Activated CD4-positive, alpha-beta T cell treated with anti-CD3 and anti-CD28 coated beads, Interleukin-2, amount 10 ng/mL, durations not matched to agents 7 days and 5 days (primary cell): ENCODE results near the gene LTK. TPM values are rescaled to one million over a fixed set of nuclear protein-coding genes. Genes with fewer than 3 reads are reported as not detected.

ENCODE experiments used
- CTCF ChIA-PET: fragments of 350-600 bp; sonication (Branson Sonifier 250); formaldehyde crosslinking; loops from one replicate; lab custom pipeline; 2021; ENCODE audit warnings: antibody characterized with exemption; lab: Charles Lee
- POLR2A ChIA-PET: fragments of 350-600 bp; sonication (Branson Sonifier 250); formaldehyde crosslinking; loops from one replicate; lab custom pipeline; 2021; ENCODE audit warnings: antibody characterized with exemption; lab: Charles Lee
- DNase-seq: peaks from one replicate; pipeline ENCODE4 v3.0.0-alpha.2; 2020
- H3K27ac Mint-ChIP-seq: one replicate; pipeline ENCODE4 v1.8.0; 2021; ENCODE audit warnings: mild to moderate bottlenecking, moderate library complexity, mixed read lengths
- H3K27me3 Mint-ChIP-seq: one replicate; pipeline ENCODE4 v1.8.0; 2021; ENCODE audit warnings: mixed read lengths
- H3K36me3 Mint-ChIP-seq: one replicate; pipeline ENCODE4 v1.8.0; 2021; ENCODE audit warnings: low read depth, mixed read lengths
- H3K4me1 Mint-ChIP-seq: one replicate; pipeline ENCODE4 v1.8.0; 2021; ENCODE audit warnings: mixed read lengths
- H3K4me3 Mint-ChIP-seq: one replicate; pipeline ENCODE4 v1.8.0; 2021; ENCODE audit warnings: mild to moderate bottlenecking, moderate library complexity, mixed read lengths
- H3K9me3 Mint-ChIP-seq: one replicate; pipeline ENCODE4 v1.8.0; 2021; ENCODE audit warnings: mixed read lengths
- total RNA-seq, 2 experiments: library from RNA; stranded (reverse); gene quantifications; one replicate each; pipeline ENCODE4 v1.2.3, GENCODE V29; 2021

The LTK gene
- total RNA-seq, 2 experiments from 2014 or later: 0.87 to 1.1 TPM

DNA sequence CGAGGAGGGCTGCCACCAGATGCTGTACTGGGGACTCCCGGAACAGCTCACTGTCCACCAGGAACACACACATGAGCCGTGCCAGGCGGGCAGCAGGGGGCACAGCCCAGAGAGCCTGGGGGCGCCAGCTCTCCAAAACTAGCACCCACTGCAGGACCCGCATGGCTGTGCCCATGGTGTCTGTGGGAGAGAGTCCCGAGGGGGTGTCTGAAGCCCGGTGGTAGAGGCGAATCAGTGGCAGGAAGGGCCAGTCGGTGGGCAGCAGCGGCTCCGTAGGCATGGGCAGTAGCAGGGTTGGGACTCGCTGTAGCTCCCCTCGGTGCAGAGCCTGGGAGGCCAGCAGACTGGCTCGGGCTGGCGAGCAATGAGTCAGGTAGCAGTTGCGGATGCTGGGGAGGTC lies 7.0 kb upstream of the LTK start:
- no peaks in the 10 kb centered on the region for H3K4me1 Mint-ChIP-seq
- H3K27ac Mint-ChIP-seq: no peak overlapping the region
- ChIA-PET CTCF (no interaction called here), POLR2A (no interaction called here)
- no peaks in the 10 kb centered on the region for H3K9me3 Mint-ChIP-seq
- peaks cover 3% of the 10 kb centered on the region for H3K36me3 Mint-ChIP-seq
- no peaks in the 10 kb centered on the region for H3K27me3 Mint-ChIP-seq
- H3K4me3 Mint-ChIP-seq: no peak overlapping the region
- DNase-seq: no peak

DNA sequence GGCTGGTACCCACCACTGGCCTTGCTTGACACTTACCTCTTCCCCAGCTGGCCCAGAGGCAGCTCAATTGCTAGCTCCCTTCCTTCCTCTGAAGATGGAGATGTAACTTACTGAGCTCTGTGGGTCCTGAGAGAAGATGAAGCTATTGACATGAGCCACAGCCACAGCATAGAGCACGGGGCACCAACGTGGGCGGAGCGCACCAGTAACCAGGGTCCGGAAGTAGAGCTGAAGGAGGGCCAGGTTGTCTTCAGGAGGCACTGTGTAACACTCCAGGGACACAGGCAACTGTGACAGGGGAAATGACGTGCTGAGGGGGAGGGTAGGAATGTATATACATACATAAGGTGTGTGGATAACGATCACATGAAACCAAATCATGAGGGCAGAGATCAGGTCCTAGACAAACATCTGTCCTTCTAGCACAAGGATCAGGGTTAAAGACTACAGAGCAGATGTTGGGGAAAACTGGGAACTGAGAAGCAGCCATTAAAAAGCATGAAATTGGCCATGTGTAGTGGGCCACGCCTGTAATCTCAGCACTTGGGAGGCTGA lies 4.3 kb upstream of the LTK start:
- no peak overlapping the region for H3K4me3 Mint-ChIP-seq
- ChIA-PET POLR2A (no interaction called here), CTCF (interaction anchor here (0.5 to 1.4 kb wide), 2 partner anchors 17 to 651 kb away, joined by 3 to 4 read pairs; no protein-coding TSS in a partner anchor)
- no peak for DNase-seq
- H3K27ac Mint-ChIP-seq: no peak overlapping the region
- peaks cover 8% of the 10 kb centered on the region for H3K27me3 Mint-ChIP-seq
- no peaks in the 10 kb centered on the region for H3K9me3 Mint-ChIP-seq
- H3K4me1 Mint-ChIP-seq: peaks cover 22% of the 10 kb centered on the region
- H3K36me3 Mint-ChIP-seq: peaks cover 3% of the 10 kb centered on the region

DNA sequence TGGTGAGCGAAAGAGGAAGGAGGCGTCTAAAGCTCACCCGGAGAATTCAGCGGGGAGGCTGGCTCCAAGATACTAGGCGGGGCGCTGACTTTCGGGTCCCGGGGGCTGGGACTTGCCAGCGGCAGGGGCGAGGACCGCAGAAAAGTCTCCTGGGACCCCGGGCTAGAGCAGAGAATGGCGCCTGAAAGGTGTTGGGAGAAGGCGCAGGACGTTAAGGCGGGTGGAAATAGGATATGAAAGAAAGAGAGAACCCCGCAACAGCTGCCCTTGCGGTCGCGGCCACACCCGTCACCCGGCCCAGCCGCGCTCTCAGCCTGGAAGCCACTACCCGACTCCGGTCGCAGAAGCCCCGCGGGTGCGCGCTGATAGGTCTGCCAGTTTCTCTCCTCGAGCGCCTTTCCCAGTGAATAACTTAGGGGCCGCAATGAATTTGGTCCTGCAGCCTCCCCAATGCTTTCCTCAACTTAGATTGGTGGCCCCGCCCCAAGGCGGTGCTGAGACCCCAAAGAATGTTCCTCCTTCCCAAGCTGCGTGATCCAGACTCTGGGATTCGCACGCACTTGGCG lies 604 bp downstream of the LTK start:
- H3K4me1 Mint-ChIP-seq: peaks cover 33% of the 10 kb centered on the region
- peaks cover 35% of the 10 kb centered on the region for H3K27me3 Mint-ChIP-seq
- peak overlapping the region; percentile 48 for H3K4me3 Mint-ChIP-seq
- peak; percentile 46 for DNase-seq
- peaks cover 3% of the 10 kb centered on the region for H3K36me3 Mint-ChIP-seq
- CTCF ChIA-PET: interaction anchor here (0.9 kb wide), 1 partner anchor 18 kb away, joined by 3 read pairs; no protein-coding TSS in a partner anchor
- no peaks in the 10 kb centered on the region for H3K9me3 Mint-ChIP-seq
- POLR2A ChIA-PET: no interaction called here
- peak overlapping the region; percentile 60 for H3K27ac Mint-ChIP-seq

DNA sequence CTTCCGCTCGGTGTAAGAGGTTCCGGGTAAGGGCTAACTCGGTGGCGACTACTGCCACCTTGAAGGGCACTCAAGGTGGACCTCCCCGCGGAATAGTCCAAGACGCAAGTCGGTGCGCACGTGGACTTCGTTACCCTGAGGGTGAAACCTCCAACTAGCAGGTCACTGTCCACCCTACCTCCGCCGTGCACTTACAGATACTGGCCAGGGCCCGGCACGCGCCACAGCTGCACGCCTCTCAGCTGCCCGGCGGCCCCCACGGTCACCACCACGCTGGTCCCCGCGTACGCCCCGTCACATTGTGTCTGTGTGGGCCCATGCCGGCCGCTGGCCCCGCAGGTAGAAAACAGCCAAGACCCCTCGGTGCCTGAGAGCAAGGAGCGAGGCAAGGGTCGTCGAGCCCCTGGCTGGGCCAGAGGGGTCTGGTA lies 1.1 kb downstream of the LTK start:
- Mint-ChIP-seq H3K27ac (no peak overlapping the region), H3K27me3 (peaks cover 39% of the 10 kb centered on the region), H3K4me1 (peaks cover 33% of the 10 kb centered on the region), H3K36me3 (peaks cover 3% of the 10 kb centered on the region), H3K9me3 (no peaks in the 10 kb centered on the region), H3K4me3 (peak overlapping the region; percentile 57)
- ChIA-PET CTCF (no interaction called here), POLR2A (no interaction called here)
- no peak for DNase-seq

DNA sequence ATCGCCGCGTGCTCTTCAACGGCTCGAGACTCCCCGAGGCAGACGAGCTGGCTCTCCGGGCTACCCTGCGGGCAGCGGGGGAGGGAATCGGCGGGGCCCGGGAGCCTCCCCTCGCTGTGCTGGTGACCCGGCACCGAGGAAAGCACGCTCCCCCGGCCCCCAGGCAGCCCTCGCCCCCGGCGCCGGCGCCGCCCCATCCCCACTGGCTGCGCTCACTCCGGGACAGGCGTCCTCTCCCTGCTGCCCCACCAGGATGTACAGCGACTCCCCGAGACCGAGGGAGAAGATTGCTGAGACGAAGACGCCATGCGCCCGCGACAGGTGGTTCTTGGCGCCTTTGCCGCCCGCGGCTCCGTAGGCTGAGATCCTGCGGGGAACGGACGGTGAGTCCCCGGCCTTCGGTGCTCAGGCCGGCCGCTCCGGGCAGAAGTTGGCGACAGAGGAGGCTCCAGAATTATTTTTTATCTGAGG lies 1.7 kb downstream of the LTK start:
- POLR2A ChIA-PET: no interaction called here
- DNase-seq: peak; percentile 26
- Mint-ChIP-seq H3K4me3 (peak overlapping the region; percentile 57), H3K9me3 (no peaks in the 10 kb centered on the region), H3K27ac (no peak overlapping the region), H3K36me3 (peaks cover 2% of the 10 kb centered on the region), H3K4me1 (peaks cover 33% of the 10 kb centered on the region), H3K27me3 (peaks cover 45% of the 10 kb centered on the region)
- CTCF ChIA-PET: interaction anchor here (1.1 to 1.3 kb wide), 2 partner anchors 32 to 34 kb away, joined by 3 read pairs; no protein-coding TSS in a partner anchor

DNA sequence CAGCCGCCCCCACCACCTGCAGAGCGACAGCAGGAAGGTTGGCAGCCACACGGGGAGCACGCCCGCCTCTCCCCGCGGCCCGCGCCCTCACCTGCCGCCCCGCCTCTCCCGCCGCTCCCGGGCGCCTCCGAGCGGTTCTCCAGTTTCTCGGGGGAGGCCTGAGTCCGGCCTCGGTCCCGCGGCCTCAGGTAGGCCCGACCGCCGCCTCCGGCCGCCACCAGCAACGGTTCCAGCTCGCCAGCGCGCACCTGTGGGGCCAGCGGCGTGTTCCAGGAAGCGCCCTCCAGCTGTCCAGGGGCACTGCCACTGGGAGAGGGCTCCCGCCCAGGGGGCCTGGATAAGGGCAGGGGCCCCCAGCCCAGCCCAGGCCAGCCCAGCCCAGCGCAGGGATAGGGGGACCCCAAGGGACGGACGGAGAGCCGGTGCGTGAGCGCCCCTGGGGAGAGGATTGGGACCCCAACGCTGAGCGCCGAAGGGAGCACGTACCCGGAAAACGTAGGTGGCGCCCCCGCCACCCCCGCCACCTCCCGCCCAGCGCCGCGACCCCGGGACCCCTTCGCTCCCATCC lies 2.2 kb downstream of the LTK start:
- Mint-ChIP-seq H3K36me3 (no peaks in the 10 kb centered on the region), H3K27me3 (peaks cover 49% of the 10 kb centered on the region), H3K4me1 (peaks cover 33% of the 10 kb centered on the region), H3K4me3 (no peak overlapping the region), H3K9me3 (no peaks in the 10 kb centered on the region), H3K27ac (no peak overlapping the region)
- ChIA-PET CTCF (interaction anchor here (1.1 to 1.3 kb wide), 3 partner anchors 32 to 116 kb away, joined by 3 to 4 read pairs (median 3); no protein-coding TSS in a partner anchor), POLR2A (no interaction called here)
- DNase-seq: no peak

DNA sequence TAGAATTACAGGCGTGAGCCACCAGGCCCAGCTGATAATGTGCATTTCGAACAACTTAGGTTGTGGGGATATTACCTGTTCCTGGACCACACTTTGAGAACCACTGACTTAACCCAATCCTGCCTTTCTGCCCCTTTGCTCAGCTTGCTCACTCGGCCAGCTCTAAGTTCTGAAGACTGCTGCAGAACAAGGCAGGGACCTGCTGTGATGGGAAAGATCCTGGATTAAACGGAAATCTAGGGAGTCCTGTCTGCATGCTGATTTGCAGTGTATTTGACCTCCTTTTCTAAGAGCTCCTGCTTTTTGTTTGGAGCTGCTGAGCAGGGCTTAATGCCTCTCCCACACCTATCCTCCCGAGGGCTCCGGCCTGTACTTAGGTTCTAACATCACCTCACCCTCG lies 2.9 kb downstream of the LTK start:
- POLR2A ChIA-PET: no interaction called here
- no peak overlapping the region for H3K27ac Mint-ChIP-seq

DNA sequence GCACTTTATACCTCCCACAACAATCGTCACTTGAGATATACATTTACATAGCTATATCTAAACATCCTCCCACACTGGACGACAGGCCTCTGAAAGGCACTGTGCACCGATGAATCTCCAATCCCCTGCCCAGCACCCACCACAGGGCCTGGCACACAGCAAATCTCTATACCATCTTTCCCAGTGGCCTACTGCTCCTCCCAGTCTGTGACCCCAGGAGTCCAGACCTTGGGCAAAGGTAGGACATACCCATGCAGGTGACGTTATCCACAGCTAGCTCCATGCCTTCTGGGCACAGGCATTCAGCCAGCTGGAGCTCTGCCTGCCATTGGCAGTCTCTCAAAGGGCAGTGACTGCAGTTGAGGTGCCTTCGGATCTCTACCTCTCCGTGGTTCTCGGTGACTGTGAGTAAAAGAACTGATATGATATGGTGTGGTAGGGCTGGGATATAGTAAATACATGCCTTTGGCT lies 5.8 kb downstream of the LTK start:
- Mint-ChIP-seq H3K4me3 (no peak overlapping the region), H3K9me3 (no peaks in the 10 kb centered on the region), H3K4me1 (peaks cover 14% of the 10 kb centered on the region), H3K36me3 (no peaks in the 10 kb centered on the region), H3K27me3 (peaks cover 61% of the 10 kb centered on the region), H3K27ac (no peak overlapping the region)
- ChIA-PET CTCF (interaction anchor here (0.6 to 1.3 kb wide), 4 partner anchors 14 to 53 kb away, joined by 3 to 4 read pairs (median 3); no protein-coding TSS in a partner anchor), POLR2A (no interaction called here)
- no peak for DNase-seq

More for the DNA sequence above, 2.9 kb downstream of the LTK start:
- Mint-ChIP-seq H3K27me3 (peaks cover 53% of the 10 kb centered on the region), H3K9me3 (no peaks in the 10 kb centered on the region), H3K4me3 (no peak overlapping the region), H3K4me1 (peaks cover 33% of the 10 kb centered on the region), H3K36me3 (no peaks in the 10 kb centered on the region)
- DNase-seq: no peak
- CTCF ChIA-PET: interaction anchor here (1.1 to 1.3 kb wide), 3 partner anchors 31 to 117 kb away, joined by 3 to 4 read pairs (median 3); no protein-coding TSS in a partner anchor

DNA sequence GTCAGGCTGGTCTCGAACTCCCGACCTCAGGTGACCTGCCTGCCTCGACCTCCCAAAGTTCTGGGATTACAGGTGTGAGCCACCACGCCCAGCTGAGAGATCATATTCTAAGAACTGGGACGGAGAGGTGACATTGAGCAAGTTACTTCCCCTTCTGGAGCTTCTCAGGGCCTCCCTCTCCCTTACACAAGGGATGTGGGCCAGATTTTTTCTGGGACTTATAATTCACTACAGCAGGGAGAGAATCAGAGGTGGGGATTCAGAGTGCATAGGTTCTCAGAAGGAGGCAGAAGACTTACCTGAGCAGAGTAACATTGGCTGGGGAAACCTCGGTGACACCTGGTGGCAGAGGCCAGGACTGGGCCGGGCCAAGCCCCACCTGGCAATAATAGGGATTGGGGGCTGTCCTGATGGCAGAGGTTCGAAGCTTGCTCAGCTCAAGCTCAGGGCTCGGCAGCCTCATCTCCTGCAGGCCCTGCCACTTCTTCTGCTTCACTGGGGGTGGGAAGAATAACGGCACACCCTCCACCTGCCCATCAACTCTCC lies 6.8 kb downstream of the LTK start:
- CTCF ChIA-PET: interaction anchor here (1.0 to 1.3 kb wide), 2 partner anchors 15 to 16 kb away, joined by 3 read pairs; no protein-coding TSS in a partner anchor
- Mint-ChIP-seq H3K4me3 (no peak overlapping the region), H3K4me1 (peaks cover 14% of the 10 kb centered on the region), H3K27ac (no peak overlapping the region), H3K36me3 (no peaks in the 10 kb centered on the region), H3K27me3 (peaks cover 61% of the 10 kb centered on the region), H3K9me3 (no peaks in the 10 kb centered on the region)
- no peak for DNase-seq
- POLR2A ChIA-PET: interaction anchor here (0.5 to 0.6 kb wide), 2 partner anchors 25 to 262 kb away, joined by 4 to 6 read pairs; no protein-coding TSS in a partner anchor

DNA sequence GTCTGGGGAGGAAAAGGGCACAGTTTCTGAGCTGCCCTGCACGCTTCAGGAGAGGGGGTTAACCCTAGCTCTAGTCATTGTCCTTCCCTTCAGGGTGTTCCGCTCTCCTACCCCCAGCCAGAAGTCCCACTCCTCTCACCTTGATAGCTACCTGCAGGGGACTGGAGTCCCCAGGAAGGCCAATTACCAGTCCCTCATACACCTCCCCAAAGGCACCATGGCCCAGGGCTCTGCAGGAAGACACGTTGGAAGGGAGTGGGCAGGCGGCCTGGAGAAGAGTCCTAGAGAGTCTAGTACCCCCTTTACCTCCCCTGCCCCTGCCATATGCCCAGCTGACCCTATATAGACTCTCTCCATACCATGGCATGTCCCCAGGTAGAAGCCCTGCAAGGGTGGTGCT lies 7.9 kb downstream of the LTK start:
- peaks cover 68% of the 10 kb centered on the region for H3K27me3 Mint-ChIP-seq

DNA sequence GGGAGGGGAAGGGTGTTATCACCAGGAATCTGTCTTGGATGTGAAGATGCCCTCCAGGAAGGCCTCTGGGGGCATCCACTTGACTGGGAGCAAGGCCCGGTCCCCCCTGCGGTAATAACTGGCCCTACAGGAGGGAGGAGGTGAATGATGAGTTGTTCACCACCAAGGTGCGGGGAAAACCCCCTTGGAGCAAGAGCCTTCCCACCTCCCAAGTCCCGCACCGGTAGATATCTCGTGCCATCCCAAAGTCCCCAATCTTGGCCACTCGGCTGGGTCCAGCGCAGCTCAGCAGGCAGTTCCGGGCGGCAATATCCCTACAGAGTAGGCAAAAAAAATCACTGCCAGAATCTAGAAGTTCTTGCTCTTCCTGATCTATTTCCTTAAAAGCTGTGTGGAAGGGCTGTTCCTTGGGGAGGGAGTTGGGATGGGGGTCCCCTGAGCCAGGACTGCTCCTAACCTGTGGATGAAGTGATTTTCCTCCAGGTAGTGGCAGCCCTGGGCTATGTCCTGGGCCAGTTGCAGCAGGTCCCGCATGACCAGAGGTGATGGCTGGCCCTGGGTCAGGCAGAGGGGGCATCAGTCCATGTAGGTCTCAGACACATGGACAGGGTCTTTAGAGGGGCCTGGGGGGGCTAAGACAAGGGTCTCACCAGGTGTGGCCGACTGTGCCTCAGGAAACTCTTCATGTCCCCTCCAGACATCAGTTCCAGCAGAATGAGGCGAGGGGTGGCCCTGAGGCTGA lies 8.7 kb downstream of the LTK start:
- H3K4me1 Mint-ChIP-seq: peaks cover 22% of the 10 kb centered on the region
- H3K9me3 Mint-ChIP-seq: no peaks in the 10 kb centered on the region
- ChIA-PET CTCF (interaction anchor here (0.5 to 0.6 kb wide), 2 partner anchors 95 to 1427 kb away, joined by 4 read pairs; no protein-coding TSS in a partner anchor), POLR2A (no interaction called here)
- H3K27ac Mint-ChIP-seq: peak overlapping the region; percentile 2
- H3K4me3 Mint-ChIP-seq: no peak overlapping the region
- H3K36me3 Mint-ChIP-seq: no peaks in the 10 kb centered on the region
- peaks cover 65% of the 10 kb centered on the region for H3K27me3 Mint-ChIP-seq
- DNase-seq: no peak

More for the DNA sequence above, 7.9 kb downstream of the LTK start:
- ChIA-PET POLR2A (no interaction called here), CTCF (interaction anchor here (0.6 kb wide), 1 partner anchor 96 kb away, joined by 4 read pairs; no protein-coding TSS in a partner anchor)
- Mint-ChIP-seq H3K4me1 (peaks cover 19% of the 10 kb centered on the region), H3K9me3 (no peaks in the 10 kb centered on the region), H3K36me3 (no peaks in the 10 kb centered on the region), H3K4me3 (no peak overlapping the region), H3K27ac (no peak overlapping the region)
- DNase-seq: no peak

DNA sequence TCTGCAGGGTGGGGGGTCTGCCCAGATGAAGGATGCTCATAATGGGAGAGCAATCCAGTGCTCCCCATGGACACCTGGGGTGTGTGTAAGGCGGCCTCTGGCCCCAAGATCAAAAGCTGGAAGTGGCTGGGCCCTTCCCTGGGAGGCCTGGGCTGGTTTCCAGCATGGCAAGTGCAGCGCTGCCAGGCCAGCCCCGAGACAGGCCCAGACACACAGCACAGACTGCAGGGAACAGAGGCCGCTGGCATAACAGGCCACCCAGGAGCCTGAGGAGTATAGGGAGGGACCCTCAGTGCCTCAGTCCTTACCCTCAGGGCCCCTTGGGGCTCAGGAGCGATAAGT lies 10.0 kb downstream of the LTK start:
- H3K27ac Mint-ChIP-seq: peak overlapping the region; percentile 41
- peaks cover 22% of the 10 kb centered on the region for H3K4me1 Mint-ChIP-seq
- POLR2A ChIA-PET: no interaction called here
- no peaks in the 10 kb centered on the region for H3K9me3 Mint-ChIP-seq
- no peak for DNase-seq
- peaks cover 71% of the 10 kb centered on the region for H3K27me3 Mint-ChIP-seq
- CTCF ChIA-PET: interaction anchor here (0.7 to 1.4 kb wide), 3 partner anchors 36 to 308 kb away, joined by 3 to 5 read pairs (median 5); no protein-coding TSS in a partner anchor
- peak overlapping the region; percentile 36 for H3K4me3 Mint-ChIP-seq
- no peaks in the 10 kb centered on the region for H3K36me3 Mint-ChIP-seq
